Activated gamma-delta T cell treated with Interleukin-2 at 50 U/mL for 16 hours (primary cell): ENCODE results near the gene OR52B6.
"Not testable (repeated sequence)": the region's sequence is repeated elsewhere in the genome, so short reads cannot be mapped to it uniquely, and the experiment has no call there.

Source experiments
- DNase-seq: peaks from one replicate; pipeline ENCODE4 v3.0.0-alpha.2; 2020

The OR52B6 gene

GRCh38 chr11:5580577-5580976 lies at the start of gene OR52B6:
Gene OR52B6 (plus strand): TSS chr11:5580877. CDS start chr11:5580877, 0 bp downstream.
- DNase-seq, result no peak

- DNase-seq, result no peak
These were observed 49.4 kb upstream of the OR52B6 start for GRCh38 chr11:5531053-5531831.

GRCh38 chr11:5534046-5534445 lies 46.6 kb upstream of the OR52B6 start:
- no peak for DNase-seq

GRCh38 chr11:5536482-5536881 lies 44.2 kb upstream of the OR52B6 start:
- DNase-seq, result no peak

GRCh38 chr11:5541427-5541826 lies 39.2 kb upstream of the OR52B6 start:
- DNase-seq, result no peak

GRCh38 chr11:5546457-5546856 lies 34.2 kb upstream of the OR52B6 start:
- no peak for DNase-seq

GRCh38 chr11:5547982-5548381 lies 32.7 kb upstream of the OR52B6 start:
- DNase-seq, result no peak

- no peak for DNase-seq
These were observed 32.2 kb upstream of the OR52B6 start, which contains the start of gene OR52H1 for GRCh38 chr11:5548440-5548839. Gene OR52H1 (minus strand): TSS chr11:5548540. CDS start chr11:5545505, 3,035 bp downstream.

- DNase-seq, result no peak
These were observed 30.1 kb upstream of the OR52B6 start for GRCh38 chr11:5550440-5551095.

GRCh38 chr11:5553343-5553742 lies 27.3 kb upstream of the OR52B6 start:
- no peak for DNase-seq

GRCh38 chr11:5556596-5557188 lies 24.0 kb upstream of the OR52B6 start:
- no peak for DNase-seq

GRCh38 chr11:5557751-5558150 lies 22.9 kb upstream of the OR52B6 start:
- no peak for DNase-seq

GRCh38 chr11:5564259-5565019 lies 16.2 kb upstream of the OR52B6 start:
- DNase-seq, result no peak

- DNase-seq, result no peak
These were observed 6.0 kb upstream of the OR52B6 start for GRCh38 chr11:5574654-5575053.

- DNase-seq, result no peak
These were observed 5.5 kb upstream of the OR52B6 start for GRCh38 chr11:5575152-5575551.

- no peak for DNase-seq
These were observed 3.6 kb upstream of the OR52B6 start for GRCh38 chr11:5577101-5577500.

- DNase-seq, result no peak
These were observed 337 bp downstream of the OR52B6 start for GRCh38 chr11:5581014-5581413.

- not testable (repeated sequence) for DNase-seq
These were observed 3.8 kb downstream of the OR52B6 start for GRCh38 chr11:5584458-5584857.

- DNase-seq, result not testable (repeated sequence)
These were observed 9.2 kb downstream of the OR52B6 start for GRCh38 chr11:5589906-5590305.

- DNase-seq, result no peak
These were observed 10.9 kb downstream of the OR52B6 start for GRCh38 chr11:5591613-5592012.

- no peak for DNase-seq
These were observed 11.9 kb downstream of the OR52B6 start for GRCh38 chr11:5592615-5593014.

GRCh38 chr11:5593146-5593545 lies 12.5 kb downstream of the OR52B6 start:
- DNase-seq, result no peak

GRCh38 chr11:5596607-5597201 lies 16.0 kb downstream of the OR52B6 start, which contains the start of gene TRIM6:
Gene TRIM6 (plus strand): TSS chr11:5596637. CDS start chr11:5596898, 261 bp downstream.
- DNase-seq, result no peak
